Endothelial cell of umbilical vein (primary cell): ENCODE measurements around the gene REEP3.

ENCODE experiments used
- EZH2 ChIP-seq: IDR thresholded peaks from 2 replicates; pipeline ENCODE4 v1.6.1; 2012; ENCODE audit warnings: borderline replicate concordance, low read depth, mild to moderate bottlenecking, moderate library complexity, low read length, inconsistent platforms; ENCODE audit not compliant: severe bottlenecking
- POLR2A ChIP-seq: IDR thresholded peaks from 2 replicates; pipeline ENCODE4 v1.6.1; 2012; ENCODE audit warnings: low read depth, mild to moderate bottlenecking, control low read depth, low read length
- TF ChIP-seq, protein P1 (sequence below), 2 donors: IDR thresholded peaks; 1 replicate in 1 of 2; 2 replicates in 1 of 2; pipeline ENCODE4 v1.5.1; 2011; ENCODE audit warnings: low read length in 2 of 2, mild to moderate bottlenecking in 2 of 2, moderate library complexity in 2 of 2, control low read depth in 1 of 2, inconsistent platforms in 1 of 2, low read depth in 1 of 2; ENCODE audit not compliant: insufficient read depth in 1 of 2; ENCODE audit errors: extremely low read depth in 1 of 2

GRCh38 chr10:63497321-63497720 is 23.9 kb upstream of the REEP3 start:
- TF ChIP-seq, protein P1, sequence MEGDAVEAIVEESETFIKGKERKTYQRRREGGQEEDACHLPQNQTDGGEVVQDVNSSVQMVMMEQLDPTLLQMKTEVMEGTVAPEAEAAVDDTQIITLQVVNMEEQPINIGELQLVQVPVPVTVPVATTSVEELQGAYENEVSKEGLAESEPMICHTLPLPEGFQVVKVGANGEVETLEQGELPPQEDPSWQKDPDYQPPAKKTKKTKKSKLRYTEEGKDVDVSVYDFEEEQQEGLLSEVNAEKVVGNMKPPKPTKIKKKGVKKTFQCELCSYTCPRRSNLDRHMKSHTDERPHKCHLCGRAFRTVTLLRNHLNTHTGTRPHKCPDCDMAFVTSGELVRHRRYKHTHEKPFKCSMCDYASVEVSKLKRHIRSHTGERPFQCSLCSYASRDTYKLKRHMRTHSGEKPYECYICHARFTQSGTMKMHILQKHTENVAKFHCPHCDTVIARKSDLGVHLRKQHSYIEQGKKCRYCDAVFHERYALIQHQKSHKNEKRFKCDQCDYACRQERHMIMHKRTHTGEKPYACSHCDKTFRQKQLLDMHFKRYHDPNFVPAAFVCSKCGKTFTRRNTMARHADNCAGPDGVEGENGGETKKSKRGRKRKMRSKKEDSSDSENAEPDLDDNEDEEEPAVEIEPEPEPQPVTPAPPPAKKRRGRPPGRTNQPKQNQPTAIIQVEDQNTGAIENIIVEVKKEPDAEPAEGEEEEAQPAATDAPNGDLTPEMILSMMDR (IDR thresholded peaks at IDR 0.05; ENCODE audit: extremely low read depth in 1 of 2, insufficient read depth in 1 of 2, low read depth in 1 of 2, low read length in 2 of 2) = no peak
- no peak for TF ChIP-seq POLR2A
- TF ChIP-seq EZH2 = no peak
